Stomach (tissue), 9 donors: ENCODE results near the gene FBXO36. TPM values are rescaled to one million over a fixed set of nuclear protein-coding genes. Genes with fewer than 3 reads are reported as not detected.

Experiments
- DNase-seq, 2 donors: peaks; one replicate each; pipeline versions ENCODE4 v3.0.0 to v3.0.0-alpha.2; 2013 to 2019
- H3K27ac ChIP-seq, 5 donors: fragments of 200-600 bp in 4 of 5; sonication (generic) in 4 of 5; one replicate each; pipeline ENCODE4 v1.5.1; 2013 to 2019; ENCODE audit warnings: mild to moderate bottlenecking in 1 of 5, moderate library complexity in 1 of 5
- H3K27me3 ChIP-seq, 3 donors: fragments of 200-600 bp; sonication (generic); one replicate each; pipeline ENCODE4 v1.5.1; 2017 to 2019; ENCODE audit warnings: mixed run types in 1 of 3
- H3K36me3 ChIP-seq, 4 donors: fragments of 200-600 bp; sonication (generic); 1 replicate in 3 of 4; 2 replicates in 1 of 4; pipeline ENCODE4 v1.5.1; 2016 to 2019
- H3K4me1 ChIP-seq, 4 donors: fragments of 200-600 bp; sonication (generic); one replicate each; pipeline ENCODE4 v1.5.1; 2016 to 2019
- H3K4me3 ChIP-seq, 4 donors: fragments of 200-600 bp; sonication (generic) in 3 of 4; one replicate each; pipeline ENCODE4 v1.5.1; 2016 to 2019; ENCODE audit warnings: mild to moderate bottlenecking in 1 of 4
- H3K9me3 ChIP-seq, 4 donors: fragments of 200-600 bp; sonication (generic); one replicate each; pipeline ENCODE4 v1.5.1; 2016 to 2019
- CTCF ChIP-seq, 7 experiments: fragments of 450-650 bp in 4 of 7; fragments of 200-600 bp in 3 of 7; sonication (generic) in 3 of 7; IDR thresholded peaks; one replicate each; pipeline ENCODE4 v1.5.1; 2016 to 2019; ENCODE audit warnings: antibody characterized with exemption in 7 of 7, control low read depth in 2 of 7, mild to moderate bottlenecking in 1 of 7
- EP300 ChIP-seq: sonication (generic); formaldehyde crosslinking; IDR thresholded peaks from one replicate; pipeline ENCODE4 v1.6.1; 2017; ENCODE audit warnings: antibody characterized with exemption
- POLR2A ChIP-seq, 4 donors: fragments of 450-650 bp; IDR thresholded peaks; one replicate each; pipeline ENCODE4 v1.6.1; 2016; ENCODE audit warnings: antibody characterized with exemption in 4 of 4, control low read depth in 2 of 4, mild to moderate bottlenecking in 1 of 4, moderate library complexity in 1 of 4
- POLR2AphosphoS5 ChIP-seq, 3 donors: sonication (generic); formaldehyde crosslinking; IDR thresholded peaks; one replicate each; pipeline ENCODE4 v1.6.1; 2016; ENCODE audit warnings: antibody characterized with exemption in 3 of 3
- WGBS, 5 donors: extraction: QIAGEN DNeasy Blood & Tissue Kit in 3 of 5; methylation state at CpG; one replicate each; pipeline versions ENCODE4 v1.1.5 to v1.1.7; 2013 to 2018; 5-methylcytosine and 5-hydroxymethylcytosine counted together
- intact Hi-C: fragments of 100-400 bp; cut with DNase I; formaldehyde crosslinking; loops from one replicate; pipeline ENCODE4 v1.15.1; 2023; ENCODE audit warnings: low total_unique reads
- polyA plus RNA-seq, 3 donors: library from polyadenylated mRNA; stranded (reverse); fragments of 200-250 nt; gene quantifications; one replicate each; pipeline ENCODE4 v1.2.3, GENCODE V29; 2013
- total RNA-seq, 5 donors: library from RNA; depleted of rRNA; stranded (reverse); fragments of >200 nt; gene quantifications; one replicate each; pipeline versions ENCODE4 v1.1.0 to v1.2.3, GENCODE V29; 2014 to 2016
- donor health status: healthy with polysubstance abuse.
- donor health status: Bipolar disorder and iron deficiency.
- donor health status: healthy.

The FBXO36 gene
- total and polyA plus RNA-seq, 8 donors: 0.58 to 12.1 (median 1.2) TPM; not detected in 1

DNA sequence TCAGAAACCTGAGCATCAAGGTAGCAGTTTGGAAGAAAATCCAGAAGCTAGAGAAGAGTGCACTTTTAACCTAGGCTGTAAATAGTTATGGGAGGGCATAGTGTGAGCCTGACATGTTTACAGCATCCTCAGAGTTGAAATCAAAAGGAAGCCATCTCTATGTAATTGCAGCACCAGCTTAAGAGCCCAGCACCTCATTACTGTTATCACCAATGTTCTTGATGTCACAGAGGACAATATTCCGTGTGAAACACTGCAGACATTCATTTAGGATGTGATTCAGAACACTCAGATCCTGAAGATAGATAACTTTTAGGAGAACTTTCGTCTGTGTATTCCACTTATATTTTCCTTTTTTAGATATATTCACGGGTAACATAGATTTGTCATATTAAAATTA lies 48.1 kb downstream of the FBXO36 start:
- intact Hi-C loops: no loop called here

DNA sequence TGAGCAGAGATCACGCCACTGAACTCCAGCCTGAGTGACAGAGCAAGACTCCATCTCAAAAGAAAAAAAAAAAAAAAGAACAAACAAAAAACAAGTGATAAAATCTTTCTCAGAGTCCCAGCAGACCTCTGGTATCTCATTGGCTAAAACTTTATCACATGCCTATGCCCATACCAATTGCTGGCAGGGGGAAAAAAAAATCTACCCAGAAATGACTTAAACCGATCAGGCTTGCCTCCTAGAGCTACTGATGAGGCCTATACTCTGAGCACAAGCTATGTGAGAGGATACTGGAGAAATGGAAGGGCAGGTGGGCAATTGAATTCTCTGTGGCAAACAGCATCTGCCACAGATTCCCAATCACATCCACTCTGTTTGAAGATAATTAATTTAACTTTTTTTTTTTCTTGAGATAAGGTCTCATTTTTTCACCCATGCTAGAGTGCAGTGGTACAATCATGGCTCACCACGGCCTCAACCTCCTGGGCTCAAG lies 49.0 kb downstream of the FBXO36 start:
- H3K9me3 ChIP-seq: no peaks in the 10 kb centered on the region
- no peaks in the 10 kb centered on the region for H3K36me3 ChIP-seq
- H3K4me3 ChIP-seq: no peak overlapping the region
- H3K4me1 ChIP-seq: peaks cover 0 to 12% (median 4%) of the 10 kb centered on the region in 4 donors
- intact Hi-C loops: no loop called here
- 81 to 97% (median 93%) methylated on average over 3 of the region's 3 CpGs for WGBS, 5 donors
- no peak for DNase-seq
- no peak overlapping the region for H3K27ac ChIP-seq
- no peak for TF ChIP-seq POLR2A (IDR thresholded peaks at IDR 0.05)
- no peak for TF ChIP-seq EP300
- no peak for TF ChIP-seq POLR2AphosphoS5 (IDR thresholded peaks at IDR 0.05)
- no peak for TF ChIP-seq CTCF (IDR thresholded peaks at IDR 0.05)
- no peaks in the 10 kb centered on the region for H3K27me3 ChIP-seq

More for the DNA sequence above, 48.1 kb downstream of the FBXO36 start:
- no peak overlapping the region for H3K27ac ChIP-seq
- no peaks in the 10 kb centered on the region for H3K27me3 ChIP-seq
- WGBS, 5 donors: 84 to 94% (median 90%) methylated on average over 3 of the region's 3 CpGs
- no peak overlapping the region for H3K4me3 ChIP-seq
- H3K4me1 ChIP-seq: peaks cover 0 to 12% (median 4%) of the 10 kb centered on the region in 4 donors
- TF ChIP-seq EP300: no peak
- TF ChIP-seq CTCF (IDR thresholded peaks at IDR 0.05): no peak
- no peak for TF ChIP-seq POLR2AphosphoS5 (IDR thresholded peaks at IDR 0.05)
- no peak for TF ChIP-seq POLR2A (IDR thresholded peaks at IDR 0.05)
- no peak for DNase-seq
- H3K36me3 ChIP-seq: no peaks in the 10 kb centered on the region
- H3K9me3 ChIP-seq: no peaks in the 10 kb centered on the region

DNA sequence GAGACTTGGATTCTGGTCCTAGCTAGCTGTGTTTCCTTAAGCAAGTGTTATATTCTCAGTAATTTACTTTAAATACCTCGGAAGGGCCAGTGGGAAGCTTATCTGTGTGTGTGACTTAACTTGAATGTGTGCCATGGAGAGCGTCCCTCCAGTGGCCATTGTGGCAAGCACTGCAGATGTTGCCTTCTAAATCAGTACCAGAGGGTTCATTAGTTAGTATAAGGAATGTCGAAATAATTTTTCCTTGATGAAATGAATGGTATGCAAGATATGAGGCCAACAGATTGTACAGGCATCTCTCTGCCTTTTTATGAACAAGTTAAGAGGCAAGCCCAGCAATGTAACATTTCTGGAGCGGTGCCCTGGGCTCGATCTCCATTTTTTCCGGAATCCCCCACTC lies 52.0 kb downstream of the FBXO36 start:
- Histone ChIP-seq H3K9me3 (no peaks in the 10 kb centered on the region), H3K4me3 (no peak overlapping the region), H3K27ac (no peak overlapping the region), H3K4me1 (peaks cover 0 to 12% (median 4%) of the 10 kb centered on the region in 4 donors), H3K27me3 (no peaks in the 10 kb centered on the region), H3K36me3 (no peaks in the 10 kb centered on the region)
- peak in 1 of 2 donors; percentile 28 for DNase-seq
- intact Hi-C loops: no loop called here
- 45 to 58% (median 52%) methylated on average over 6 of the region's 6 CpGs for WGBS, 5 donors
- TF ChIP-seq POLR2A (IDR thresholded peaks at IDR 0.05) (no peak), POLR2AphosphoS5 (IDR thresholded peaks at IDR 0.05) (no peak), CTCF (IDR thresholded peaks at IDR 0.05) (no peak), EP300 (no peak)

- Histone ChIP-seq H3K4me1 (peaks cover 12 to 21% (median 15%) of the 10 kb centered on the region in 4 donors), H3K36me3 (no peaks in the 10 kb centered on the region), H3K27me3 (no peaks in the 10 kb centered on the region), H3K9me3 (no peaks in the 10 kb centered on the region), H3K4me3 (peak overlapping the region in 1 of 4 donors; percentile 6), H3K27ac (peak overlapping the region; percentile 1 to 72 (median 48))
- WGBS, 5 donors: 11 to 20% (median 17%) methylated on average over 7 of the region's 7 CpGs
- TF ChIP-seq POLR2AphosphoS5 (IDR thresholded peaks at IDR 0.05) (no peak), CTCF (IDR thresholded peaks at IDR 0.05) (no peak), EP300 (no peak), POLR2A (IDR thresholded peaks at IDR 0.05) (no peak)
- intact Hi-C loops: no loop called here
- peak; percentile 72 to 83 for DNase-seq
Measured at GRCh38 chr2:229980431-229981184, 58.3 kb downstream of the FBXO36 start.
